ENCODE data around the gene ARHGAP6.
"Not testable (repeated sequence)": the region's sequence is repeated elsewhere in the genome, so short reads cannot be mapped to it uniquely, and the experiment has no call there.

The ARHGAP6 gene

DNA sequence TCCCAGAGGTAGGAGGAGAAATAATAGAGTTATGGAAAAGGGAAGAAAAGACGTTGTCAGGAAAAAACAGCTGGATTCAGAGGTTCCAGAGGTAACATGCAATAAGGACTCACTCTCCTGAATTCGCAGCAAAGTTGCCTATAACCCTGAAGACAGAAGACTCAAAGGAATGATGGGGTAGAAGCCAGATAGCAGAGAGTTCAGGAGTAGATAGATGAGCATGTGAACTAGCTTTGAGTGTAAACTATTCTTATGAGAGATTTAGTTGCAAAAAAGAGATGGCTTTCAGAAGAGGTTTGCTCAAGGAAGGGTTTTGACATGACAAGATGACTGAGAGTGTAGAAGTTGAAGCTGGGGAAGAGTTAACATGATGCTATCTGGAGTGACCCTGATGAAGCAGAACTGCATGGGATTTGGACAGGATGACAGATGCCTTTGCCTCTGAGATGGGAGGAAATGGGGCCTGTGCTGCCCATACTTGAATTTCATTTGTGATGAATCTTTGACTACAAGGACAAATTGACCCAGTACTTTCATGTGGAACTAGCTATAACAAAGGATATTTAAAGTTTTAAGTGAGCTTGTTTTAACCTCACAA is 298.6 kb downstream of the ARHGAP6 start:
- in situ Hi-C loops (cut with MboI; ENCODE audit: low sequenced_read_pairs), result no loop called here

DNA sequence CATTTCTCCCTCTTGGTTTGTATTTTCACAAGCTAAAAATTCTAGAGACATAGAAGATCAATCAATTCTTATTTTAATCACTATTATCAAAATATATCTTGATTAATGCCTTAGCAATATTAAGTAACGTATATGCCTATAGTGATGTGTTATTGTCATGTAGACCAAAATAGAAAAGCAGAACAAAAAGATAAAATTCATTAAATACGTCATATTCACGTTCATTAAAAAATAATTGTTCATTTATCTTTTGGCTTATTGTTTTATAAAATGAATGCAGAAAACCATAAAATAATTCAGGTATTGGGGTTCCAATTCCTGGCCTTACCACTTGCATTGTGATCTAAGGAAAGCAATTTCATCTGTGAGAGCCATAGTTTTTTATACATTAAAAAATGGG is 300.3 kb downstream of the ARHGAP6 start:
- in situ Hi-C loops (cut with MboI; ENCODE audit: low sequenced_read_pairs), result no loop called here

DNA sequence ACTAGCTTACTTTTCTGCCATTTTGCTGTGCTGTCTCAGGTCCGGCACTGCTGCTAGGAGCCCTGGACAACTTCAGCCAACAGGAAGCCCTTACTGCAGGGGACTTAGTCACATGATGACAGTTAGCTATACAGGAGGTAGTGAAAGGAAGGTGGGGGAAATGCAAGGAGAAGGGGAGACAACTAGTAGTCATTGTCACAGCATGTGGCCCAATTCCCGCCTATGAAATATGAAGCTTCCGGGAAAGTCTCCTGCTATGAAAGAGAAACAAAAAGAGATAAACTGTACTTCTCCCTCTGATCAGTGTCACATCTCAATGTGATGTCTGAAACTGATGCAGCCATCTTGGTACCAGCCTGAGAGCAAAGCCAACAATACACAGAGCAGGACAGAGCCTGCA is 300.9 kb downstream of the ARHGAP6 start:
- in situ Hi-C loops (cut with MboI; ENCODE audit: low sequenced_read_pairs), result no loop called here

DNA sequence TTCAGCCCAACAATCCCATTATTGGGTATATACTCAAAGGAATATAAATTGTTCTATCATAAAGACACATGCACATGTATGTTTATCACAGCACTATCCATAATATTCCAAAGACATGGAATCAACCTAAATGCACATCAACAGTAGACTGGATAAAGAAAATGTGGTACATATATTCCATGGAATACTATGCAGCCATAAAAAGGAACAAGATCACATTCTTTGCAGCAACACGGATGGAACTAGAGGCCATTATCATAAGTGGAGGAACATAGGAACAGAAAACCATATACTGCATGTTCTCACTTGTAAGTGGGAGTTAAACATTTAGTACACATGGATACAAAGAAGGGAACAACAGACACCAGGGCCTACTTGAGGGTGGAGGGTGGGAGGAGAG is 301.9 kb downstream of the ARHGAP6 start:
- in situ Hi-C loops (cut with MboI; ENCODE audit: low sequenced_read_pairs), result not testable (repeated sequence)

- in situ Hi-C loops (cut with MboI; ENCODE audit: low sequenced_read_pairs), result no loop called here
These were observed 302.6 kb downstream of the ARHGAP6 start for GRCh38 chrX:11363069-11363594.

- in situ Hi-C loops (cut with MboI; ENCODE audit: low sequenced_read_pairs), result not testable (repeated sequence)
These were observed 304.1 kb downstream of the ARHGAP6 start for GRCh38 chrX:11361666-11362065.

- in situ Hi-C loops (cut with MboI; ENCODE audit: low sequenced_read_pairs), result not testable (repeated sequence)
These were observed 309.8 kb downstream of the ARHGAP6 start for GRCh38 chrX:11355944-11356343.

DNA sequence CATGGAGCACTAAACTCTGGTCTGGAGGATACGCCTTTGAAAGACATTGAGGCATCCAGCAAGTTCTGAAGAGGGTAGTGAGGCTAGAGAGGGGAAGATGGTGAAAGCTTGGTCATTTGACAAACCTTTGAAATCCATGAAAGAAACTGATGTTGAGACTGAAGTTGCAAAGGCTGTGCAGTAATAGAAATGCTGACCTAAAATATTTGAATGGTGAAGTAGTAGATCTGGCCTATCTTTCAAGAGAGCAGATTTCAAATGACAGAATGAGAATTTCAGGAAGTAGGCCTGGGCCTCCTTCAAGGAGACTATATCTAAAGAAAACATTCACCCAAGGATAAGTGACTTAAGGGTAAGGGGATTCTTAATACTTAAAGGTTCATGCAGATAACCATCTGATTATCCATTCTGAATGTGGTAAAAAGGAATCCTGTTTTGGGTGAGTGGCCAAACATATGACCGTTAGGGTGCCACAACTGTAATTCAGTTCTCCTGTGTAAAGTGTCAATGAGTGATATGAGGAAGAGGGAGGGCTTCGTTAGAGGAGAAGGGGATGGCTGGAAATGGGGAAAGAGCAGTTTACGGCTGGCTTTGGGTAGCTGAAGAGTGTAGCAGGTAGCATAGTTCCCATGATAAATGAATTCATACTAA is 310.3 kb downstream of the ARHGAP6 start:
- in situ Hi-C loops (cut with MboI; ENCODE audit: low sequenced_read_pairs), result no loop called here

DNA sequence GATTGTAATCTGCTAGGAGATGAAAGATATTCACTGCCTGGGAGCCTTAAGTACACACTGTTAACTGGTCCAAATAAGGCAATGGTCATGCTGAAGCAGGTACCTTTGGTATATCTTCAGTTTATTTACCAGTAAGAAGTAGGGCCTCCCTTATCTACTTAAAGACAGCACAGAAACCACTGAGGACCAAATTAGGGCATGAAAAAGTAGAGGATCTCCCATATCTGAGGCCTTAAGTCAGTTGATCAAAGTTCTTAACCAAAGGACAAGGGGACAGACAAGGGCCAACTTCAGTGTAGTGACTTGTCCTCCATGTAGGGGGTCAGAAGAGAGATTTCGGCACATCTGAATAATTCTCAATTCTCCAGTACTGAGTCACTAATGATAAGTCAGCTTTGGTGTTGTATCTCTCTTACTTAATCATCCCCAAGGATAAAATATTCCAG is 313.4 kb downstream of the ARHGAP6 start:
- in situ Hi-C loops (cut with MboI; ENCODE audit: low sequenced_read_pairs), result no loop called here

- in situ Hi-C loops (cut with MboI; ENCODE audit: low sequenced_read_pairs), result no loop called here
These were observed 314.1 kb downstream of the ARHGAP6 start for GRCh38 chrX:11351375-11352295.

DNA sequence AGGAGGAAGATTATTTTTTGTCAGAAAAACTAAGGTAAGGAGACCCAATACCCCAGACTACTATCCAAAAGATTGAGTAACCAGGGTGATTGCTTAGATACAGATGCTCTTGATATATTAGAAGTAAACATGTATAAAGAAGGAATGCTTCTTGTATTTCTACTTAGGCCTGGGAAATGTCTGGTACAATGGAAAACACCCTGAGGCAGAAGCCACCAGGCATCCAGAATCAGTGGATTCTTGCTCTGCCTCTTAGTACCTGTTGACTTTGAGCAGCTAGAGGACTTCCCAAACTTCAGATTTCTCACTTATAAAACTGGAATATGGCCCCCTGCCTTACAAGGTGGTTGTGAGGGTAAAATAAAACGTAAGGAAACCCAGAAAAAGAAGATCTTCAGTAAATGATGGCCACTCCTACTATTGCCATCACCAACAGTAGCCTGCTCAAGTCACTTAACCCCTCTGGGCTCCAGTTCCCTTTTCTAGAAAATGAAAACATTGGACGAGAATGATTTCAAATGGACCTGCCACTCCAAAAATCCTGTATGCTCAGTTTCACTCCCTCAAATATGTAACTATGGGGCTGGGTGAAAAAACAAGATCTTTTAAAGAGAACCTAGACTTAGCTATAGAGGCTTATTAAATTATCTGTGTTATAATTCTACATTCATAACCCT is 315.9 kb downstream of the ARHGAP6 start:
- in situ Hi-C loops (cut with MboI; ENCODE audit: low sequenced_read_pairs), result no loop called here

DNA sequence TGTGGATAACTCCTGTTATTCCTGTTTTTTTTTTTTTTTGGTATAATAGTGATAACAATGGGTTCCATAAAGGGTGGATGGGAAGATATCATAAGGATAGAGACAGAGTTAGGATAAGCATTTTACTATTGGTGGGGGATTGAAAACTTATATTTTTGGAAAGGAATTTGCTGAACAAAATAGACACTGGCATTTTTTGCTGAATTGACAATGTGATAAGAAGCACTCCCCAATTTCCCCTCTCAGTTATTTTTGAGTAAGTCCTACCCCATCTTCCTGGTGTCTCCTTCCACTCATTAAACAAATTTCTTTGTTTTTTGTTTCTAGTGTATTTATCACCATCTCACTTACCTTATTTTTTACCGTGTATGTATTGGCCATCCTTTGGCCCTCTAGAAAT is 316.7 kb downstream of the ARHGAP6 start:
- in situ Hi-C loops (cut with MboI; ENCODE audit: low sequenced_read_pairs), result no loop called here

GRCh38 chrX:11347300-11347699 is 318.4 kb downstream of the ARHGAP6 start:
- in situ Hi-C loops (cut with MboI; ENCODE audit: low sequenced_read_pairs), result no loop called here

- in situ Hi-C loops (cut with MboI; ENCODE audit: low sequenced_read_pairs), result no loop called here
These were observed 319.5 kb downstream of the ARHGAP6 start for GRCh38 chrX:11346121-11346682.

DNA sequence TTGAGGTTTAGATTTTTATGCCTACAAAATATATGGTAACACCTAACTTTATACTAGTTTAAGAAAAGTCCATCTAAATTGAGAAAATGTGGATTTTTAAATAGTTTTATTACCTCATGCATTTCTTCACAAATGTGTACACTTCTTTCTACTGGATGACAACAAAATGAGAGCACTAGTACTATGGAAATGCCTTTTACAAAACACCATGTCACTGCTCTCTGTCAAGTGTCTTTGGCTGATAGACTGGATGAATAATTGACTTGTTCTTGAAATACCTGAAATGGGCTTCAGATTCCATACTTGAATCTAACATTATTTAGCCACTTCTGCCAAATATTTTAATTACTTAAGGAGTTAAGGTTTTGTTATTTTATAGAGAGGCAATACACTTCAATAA is 323.0 kb downstream of the ARHGAP6 start:
- in situ Hi-C loops (cut with MboI; ENCODE audit: low sequenced_read_pairs), result no loop called here

DNA sequence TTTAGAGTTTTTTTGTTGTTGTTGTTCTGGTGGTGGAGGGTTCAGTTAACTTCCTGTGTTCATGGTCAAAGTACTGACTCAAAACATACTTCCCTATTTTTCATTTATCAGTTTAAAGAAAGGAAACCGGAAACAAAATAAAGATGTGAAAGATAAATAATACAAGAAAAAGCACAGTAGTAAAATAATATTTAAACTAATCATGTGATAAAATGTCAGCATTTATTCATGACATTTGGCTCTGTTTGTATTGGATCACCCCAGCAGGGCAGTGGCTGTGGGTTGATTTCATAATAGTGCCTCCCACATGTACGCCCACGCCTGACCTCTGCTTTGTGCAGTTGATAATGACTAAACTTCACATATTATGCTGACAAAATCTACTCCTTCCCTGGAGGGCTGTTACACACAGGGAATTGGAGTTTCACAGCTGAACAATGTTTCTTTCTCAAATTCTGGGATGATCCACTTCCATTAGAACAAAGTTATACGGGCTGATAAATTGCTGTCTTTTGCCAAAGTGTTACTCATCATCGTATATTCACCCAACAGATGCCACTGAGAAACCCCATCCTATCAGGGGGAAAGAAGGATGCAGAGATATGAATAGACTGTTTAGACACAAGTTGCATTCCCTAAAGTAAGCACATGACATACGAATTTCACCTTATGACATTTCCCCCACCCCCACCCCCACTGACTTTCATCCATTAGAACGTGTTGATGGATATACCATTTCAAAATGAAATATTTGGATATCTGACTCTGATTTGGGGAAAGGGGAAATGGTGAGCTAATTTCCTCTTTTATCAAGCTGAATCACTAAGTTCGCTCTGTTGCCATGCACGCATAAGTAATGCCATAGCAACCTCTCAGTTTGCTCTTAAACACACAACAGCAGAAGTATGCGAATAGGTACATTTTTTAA is 324.2 kb downstream of the ARHGAP6 start:
- in situ Hi-C loops (cut with MboI; ENCODE audit: low sequenced_read_pairs), result no loop called here

DNA sequence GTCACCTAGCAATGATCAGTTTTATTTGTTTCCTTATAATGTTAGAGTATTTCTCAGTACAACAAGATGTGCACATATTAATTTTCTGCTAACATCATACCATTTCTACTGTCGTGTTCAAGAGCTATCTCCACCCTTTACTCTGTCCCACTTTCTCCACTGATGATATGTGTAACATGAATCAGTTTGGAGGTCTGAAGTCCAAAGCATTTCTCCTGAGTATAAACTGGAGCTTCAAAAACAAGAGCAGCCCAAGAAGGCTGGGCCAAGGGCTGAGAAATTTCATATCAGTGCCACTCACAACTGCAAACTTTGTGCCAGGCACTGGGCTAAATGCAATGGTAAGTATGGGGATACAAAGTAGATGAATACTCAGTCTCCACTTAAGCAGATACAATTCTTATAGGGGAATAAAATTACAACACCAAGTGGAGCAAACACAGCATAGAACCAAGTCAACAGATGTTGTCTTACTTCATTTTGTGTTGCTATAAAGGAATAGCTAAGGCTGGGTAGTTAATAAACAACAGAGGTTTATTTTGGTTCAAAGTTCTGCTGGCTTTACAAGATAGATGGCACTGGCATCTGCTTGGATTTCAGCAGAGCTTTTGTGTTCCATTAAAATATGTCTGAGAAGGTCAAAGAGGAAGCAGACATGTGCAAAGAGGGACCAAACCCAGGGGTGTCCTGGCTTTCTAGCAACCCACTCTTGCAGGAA is 328.3 kb downstream of the ARHGAP6 start:
- in situ Hi-C loops (cut with MboI; ENCODE audit: low sequenced_read_pairs), result no loop called here

GRCh38 chrX:11336201-11336600 is 329.5 kb downstream of the ARHGAP6 start:
- in situ Hi-C loops (cut with MboI; ENCODE audit: low sequenced_read_pairs), result no loop called here

GRCh38 chrX:11334165-11334564 is 331.6 kb downstream of the ARHGAP6 start:
- in situ Hi-C loops (cut with MboI; ENCODE audit: low sequenced_read_pairs), result no loop called here

Measured in HL-60/S4 (cell line).